K562 (cell line): ENCODE results near the gene TMTC4.

Experiments
- ATF6 ChIP-seq: sonication (generic); formaldehyde crosslinking; IDR thresholded peaks from 2 replicates; pipeline ENCODE4 v1.4.0; 2020; ENCODE audit warnings: mild to moderate bottlenecking, missing genetic modification reagents
- BHLHE40 ChIP-seq: IDR thresholded peaks from 2 replicates; pipeline ENCODE4 v1.6.1; 2011; ENCODE audit warnings: low read length, improper control_type of control experiment
- CEBPB ChIP-seq: fragments of 450-650 bp; IDR thresholded peaks from 2 replicates; pipeline ENCODE4 v1.6.1; 2016; ENCODE audit warnings: missing genetic modification characterization, missing compliant biosample characterization
- CTCF ChIP-seq, 3 experiments: IDR thresholded peaks in 2 of 3; conservative IDR thresholded peaks in 1 of 3; 2 replicates each; pipeline ENCODE4 v1.5.1; 2011 to 2012; ENCODE audit warnings: low read length in 3 of 3, mild to moderate bottlenecking in 3 of 3, control low read depth in 2 of 3, improper control_type of control experiment in 1 of 3, inconsistent platforms in 1 of 3, low read depth in 1 of 3, mixed read lengths in 1 of 3, moderate library complexity in 1 of 3; ENCODE audit not compliant: insufficient read depth in 2 of 3
- DPF2 ChIP-seq: fragments of 450-650 bp; IDR thresholded peaks from 2 replicates; pipeline ENCODE4 v1.6.1; 2016
- FOXM1 ChIP-seq, 2 experiments: fragments of 450-650 bp in 1 of 2; sonication (generic) in 1 of 2; formaldehyde crosslinking in 1 of 2; IDR thresholded peaks; 2 replicates each; pipeline versions ENCODE4 v1.6.1 to v1.9.0; 2017 to 2022; ENCODE audit warnings: low read depth in 2 of 2, mild to moderate bottlenecking in 2 of 2, missing genetic modification reagents in 1 of 2, moderate library complexity in 1 of 2
- KLF13 ChIP-seq: fragments of 450-650 bp; IDR thresholded peaks from 2 replicates; pipeline ENCODE4 v1.6.1; 2016; ENCODE audit warnings: missing genetic modification characterization, low read depth, mild to moderate bottlenecking, missing compliant biosample characterization, moderate library complexity, borderline replicate concordance
- MTA2 ChIP-seq: fragments of 450-650 bp; IDR thresholded peaks from 2 replicates; pipeline ENCODE4 v1.6.1; 2016; ENCODE audit warnings: low read depth
- POLR2AphosphoS2 ChIP-seq: IDR thresholded peaks from 2 replicates; pipeline ENCODE4 v1.6.1; 2012; ENCODE audit warnings: low read length, improper control_type of control experiment
- PREB ChIP-seq: sonication (generic); formaldehyde crosslinking; IDR thresholded peaks from 2 replicates; pipeline ENCODE4 v1.8.1; 2023; ENCODE audit warnings: mild to moderate bottlenecking, missing genetic modification reagents
- RFX5 ChIP-seq: IDR thresholded peaks from 2 replicates; pipeline ENCODE4 v1.6.1; 2011; ENCODE audit warnings: low read depth, mild to moderate bottlenecking, improper control_type of control experiment, low read length
- SIRT6 ChIP-seq: IDR thresholded peaks from one replicate; pipeline ENCODE4 v1.6.1; 2012; ENCODE audit warnings: low read depth, mild to moderate bottlenecking, control low read depth, inconsistent platforms, low read length, moderate library complexity
- ZNF274 ChIP-seq: IDR thresholded peaks from 2 replicates; pipeline ENCODE4 v1.6.1; 2011; ENCODE audit warnings: low read depth, mild to moderate bottlenecking, low read length, moderate library complexity, borderline replicate concordance

- TF ChIP-seq POLR2AphosphoS2 (no peak), DPF2 (no peak), CTCF (IDR thresholded peaks at IDR 0.05 in 2 of 3, conservative IDR thresholded peaks at IDR 0.05 in 1 of 3; ENCODE audit: insufficient read depth in 2 of 3, low read depth in 1 of 3, low read length in 3 of 3) (no peak), MTA2 (no peak), CEBPB (no peak), KLF13 (tag) (no peak), RFX5 (no peak), ZNF274 (no peak), FOXM1 (IDR thresholded peaks at IDR 0.05; ENCODE audit: low read depth) (no peak), FOXM1 (CRISPR knock-in tag; IDR thresholded peaks at IDR 0.05; ENCODE audit: low read depth) (no peak), PREB (CRISPR knock-in tag) (no peak), ATF6 (no peak), SIRT6 (no peak), BHLHE40 (no peak)
These were observed 110.0 kb downstream of the TMTC4 start for GRCh38 chr13:100564444-100565223.
